Lower lobe of right lung (tissue), 2 donors: ENCODE measurements around the gene CDCP2. TPM values are rescaled to one million over a fixed set of nuclear protein-coding genes. Genes with fewer than 3 reads are reported as not detected.
"Not testable (repeated sequence)": the region's sequence is repeated elsewhere in the genome, so short reads cannot be mapped to it uniquely, and the experiment has no call there.

ENCODE experiments used
- ATAC-seq, 2 donors: fragments of 200-7000 bp; cut with Tn5 transposase; one replicate each; pipeline ENCODE4 v1.9.1; 2020 to 2022; ENCODE audit warnings: mild to moderate bottlenecking in 2 of 2, moderate library complexity in 2 of 2
- DNase-seq: peaks from one replicate; pipeline ENCODE4 v3.0.0-alpha.2; 2020
- H3K27ac ChIP-seq: fragments of 200-600 bp; one replicate; pipeline ENCODE4 v1.8.0; 2022
- H3K27me3 ChIP-seq: fragments of 200-600 bp; one replicate; pipeline ENCODE4 v1.8.0; 2022; ENCODE audit warnings: low read depth
- H3K36me3 ChIP-seq: fragments of 200-600 bp; one replicate; pipeline ENCODE4 v1.8.0; 2022; ENCODE audit warnings: mild to moderate bottlenecking
- H3K4me1 ChIP-seq: fragments of 200-600 bp; one replicate; pipeline ENCODE4 v1.8.0; 2022
- H3K4me3 ChIP-seq: fragments of 200-600 bp; one replicate; pipeline ENCODE4 v1.8.0; 2022; ENCODE audit warnings: mild to moderate bottlenecking
- H3K9me3 ChIP-seq: fragments of 200-600 bp; one replicate; pipeline ENCODE4 v1.8.0; 2022
- CTCF ChIP-seq: fragments of 200-600 bp; IDR thresholded peaks from one replicate; pipeline ENCODE4 v1.8.0; 2022; ENCODE audit warnings: antibody characterized with exemption, mild to moderate bottlenecking
- intact Hi-C: fragments of 100-400 bp; cut with DNase I; formaldehyde crosslinking; loops from one replicate; pipeline ENCODE4 v1.11.0; 2022
- total RNA-seq: library from RNA; stranded (reverse); fragmentation: NEBNext Ultra II Directional; extraction: Animal tissue kit (Norgen Biotek cat#: 25700); gene quantifications from one replicate; pipeline ENCODE4 v1.2.1, GENCODE V29; 2021
- donor health status: DM: no; HTN: yes; CAD: no; lungs with severe emphysema.

Gene CDCP2
- total RNA-seq, 1 donor from 2014 or later, result not detected

DNA sequence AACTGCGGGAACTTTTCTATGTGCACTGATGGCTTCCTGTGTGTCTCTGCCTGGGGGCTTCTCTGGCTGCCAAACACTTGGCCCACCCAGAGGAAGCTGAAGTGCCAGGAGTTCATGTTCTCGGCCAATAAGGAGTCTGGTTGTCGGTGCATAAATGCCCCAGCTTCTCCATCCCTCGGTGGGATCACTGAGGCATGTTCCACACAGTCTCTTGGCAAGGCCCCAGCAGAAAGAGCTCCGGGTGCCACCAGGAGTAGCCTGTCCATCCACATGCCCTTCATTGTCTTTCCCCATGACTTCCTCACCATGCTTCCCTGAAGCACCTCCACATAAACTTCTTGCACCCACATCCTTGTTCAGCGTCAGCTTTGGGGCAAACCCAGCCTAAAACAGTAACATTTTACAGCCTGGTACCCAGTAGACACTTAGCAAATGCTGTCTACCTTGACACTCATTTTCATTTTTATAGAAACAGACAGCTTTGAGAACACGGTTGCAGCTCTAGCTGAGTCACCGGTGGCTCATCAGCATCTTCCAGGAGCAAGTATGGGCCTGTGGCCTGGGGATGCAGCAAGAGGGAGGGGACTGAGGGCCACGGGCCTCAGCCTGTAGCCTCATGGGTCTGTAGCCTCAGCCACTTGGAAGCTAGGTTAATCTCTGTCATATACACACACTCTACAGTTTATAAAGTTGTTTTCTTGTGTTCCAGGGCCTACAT, 14.8 kb upstream of the CDCP2 start:
- intact Hi-C loops, result no loop called here
- H3K4me1 ChIP-seq, result no peaks in the 10 kb centered on the region
- DNase-seq (no peak), ATAC-seq (no peak)
- H3K27ac ChIP-seq, result no peak overlapping the region
- no peaks in the 10 kb centered on the region for H3K36me3 ChIP-seq
- no peaks in the 10 kb centered on the region for H3K9me3 ChIP-seq
- no peak overlapping the region for H3K4me3 ChIP-seq
- TF ChIP-seq CTCF, result no peak
- H3K27me3 ChIP-seq, result no peaks in the 10 kb centered on the region

DNA sequence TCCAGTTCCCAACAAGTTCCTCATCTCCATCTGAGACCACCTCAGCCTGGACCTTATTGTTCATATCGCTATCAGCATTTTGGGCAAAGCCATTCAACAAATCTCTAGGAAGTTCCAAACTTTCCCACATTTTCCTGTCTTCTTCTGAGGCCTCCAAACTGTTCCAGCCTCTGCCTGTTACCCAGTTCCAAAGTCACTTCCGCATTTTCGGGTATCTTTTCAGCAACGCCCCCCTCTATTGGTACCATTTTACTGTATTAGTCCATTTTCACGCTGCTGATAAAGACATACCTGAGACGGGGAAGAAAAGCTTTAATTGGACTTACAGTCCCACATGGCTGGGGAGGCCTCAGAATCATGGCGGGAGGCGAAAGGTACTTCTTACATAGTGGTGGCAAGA, 13.6 kb upstream of the CDCP2 start:
- DNase-seq, H3K27me3 ChIP-seq, H3K9me3 ChIP-seq, H3K27ac ChIP-seq, H3K4me3 ChIP-seq, H3K4me1 ChIP-seq, H3K36me3 ChIP-seq, intact Hi-C loops, ATAC-seq: not testable (repeated sequence)

- Histone ChIP-seq H3K4me1 (no peaks in the 10 kb centered on the region), H3K27ac (no peak overlapping the region), H3K36me3 (no peaks in the 10 kb centered on the region), H3K9me3 (no peaks in the 10 kb centered on the region), H3K4me3 (no peak overlapping the region), H3K27me3 (no peaks in the 10 kb centered on the region)
- no peak for ATAC-seq
- no peak for TF ChIP-seq CTCF
- no peak for DNase-seq
- intact Hi-C loops, result no loop called here
Measured at GRCh38 chr1:54165146-54165545, 12.3 kb upstream of the CDCP2 start.

DNA sequence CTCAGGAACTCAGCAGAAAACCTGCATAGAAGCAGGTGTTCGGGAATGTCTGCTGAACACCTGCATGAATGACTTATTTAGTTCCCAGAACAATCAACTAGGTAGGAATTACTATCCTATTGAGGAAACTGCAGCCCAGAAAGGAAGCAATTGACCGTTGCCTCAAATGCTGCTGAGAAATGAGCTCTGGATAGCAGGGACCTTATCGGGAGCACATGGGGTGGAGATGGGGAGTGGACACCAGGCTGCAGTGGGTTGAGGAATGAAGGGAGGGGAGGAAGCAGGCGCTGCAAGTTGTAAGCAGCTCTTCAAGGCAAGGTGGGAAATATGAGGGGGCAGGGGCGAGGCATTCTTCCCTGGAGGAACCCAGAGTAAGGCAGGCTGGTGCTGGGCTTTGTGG, 10.8 kb upstream of the CDCP2 start:
- no peak for ATAC-seq
- intact Hi-C loops, result no loop called here

DNA sequence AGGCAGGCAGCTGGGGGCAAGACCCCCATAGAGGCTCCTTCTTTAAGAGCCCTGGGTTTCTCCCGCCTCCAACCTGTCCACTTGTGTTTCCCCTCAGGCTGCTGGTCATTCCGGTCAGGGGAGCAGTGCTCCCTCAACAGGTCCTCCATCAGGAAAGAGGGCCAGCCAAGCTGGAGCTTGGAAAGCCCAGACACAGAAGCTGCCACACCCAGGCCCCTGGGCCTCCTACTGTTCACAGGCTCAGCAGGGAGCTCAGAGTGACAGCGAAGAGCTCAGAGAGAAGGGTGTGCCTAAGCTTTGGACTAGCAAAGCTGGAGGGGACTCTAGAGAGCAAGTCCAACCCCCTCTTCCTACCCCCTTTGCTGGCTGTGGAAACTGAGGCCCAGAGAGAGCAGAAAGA, 10.3 kb upstream of the CDCP2 start:
- Histone ChIP-seq H3K4me1 (no peaks in the 10 kb centered on the region), H3K36me3 (no peaks in the 10 kb centered on the region), H3K27me3 (no peaks in the 10 kb centered on the region), H3K4me3 (no peak overlapping the region), H3K9me3 (no peaks in the 10 kb centered on the region), H3K27ac (no peak overlapping the region)
- ATAC-seq (no peak), DNase-seq (no peak)
- no peak for TF ChIP-seq CTCF
- intact Hi-C loops, result no loop called here

More for the DNA sequence above, 10.8 kb upstream of the CDCP2 start:
- H3K36me3 ChIP-seq, result no peaks in the 10 kb centered on the region
- no peaks in the 10 kb centered on the region for H3K9me3 ChIP-seq
- H3K27me3 ChIP-seq, result no peaks in the 10 kb centered on the region
- DNase-seq, result no peak
- no peak overlapping the region for H3K27ac ChIP-seq
- no peak overlapping the region for H3K4me3 ChIP-seq
- H3K4me1 ChIP-seq, result no peaks in the 10 kb centered on the region
- no peak for TF ChIP-seq CTCF

- Histone ChIP-seq H3K4me3 (no peak overlapping the region), H3K27ac (no peak overlapping the region), H3K9me3 (no peaks in the 10 kb centered on the region), H3K27me3 (no peaks in the 10 kb centered on the region), H3K36me3 (no peaks in the 10 kb centered on the region), H3K4me1 (no peaks in the 10 kb centered on the region)
- ATAC-seq (no peak), DNase-seq (no peak)
- intact Hi-C loops, result no loop called here
- no peak for TF ChIP-seq CTCF
Measured at GRCh38 chr1:54161495-54162168, 8.8 kb upstream of the CDCP2 start.
